CD4-positive, alpha-beta T cell (primary cell): Measurements from ENCODE around the gene SOX1. TPM values are rescaled to one million over a fixed set of nuclear protein-coding genes. Genes with fewer than 3 reads are reported as not detected.

Source experiments
- ATAC-seq: fragments of 200-7000 bp; cut with Tn5 transposase; one replicate; pipeline ENCODE4 v1.10.0; 2022; ENCODE audit warnings: mild to moderate bottlenecking; ENCODE audit not compliant: poor library complexity
- CTCF ChIA-PET: fragments of 350-600 bp; sonication (Branson Sonifier 250); formaldehyde crosslinking; loops from one replicate; lab custom pipeline; 2021; ENCODE audit warnings: antibody characterized with exemption, inconsistent platforms; lab: Charles Lee
- POLR2A ChIA-PET: fragments of 350-600 bp; sonication (Branson Sonifier 250); formaldehyde crosslinking; loops from one replicate; lab custom pipeline; 2021; ENCODE audit warnings: antibody characterized with exemption, inconsistent platforms; lab: Charles Lee
- DNase-seq, 14 experiments: peaks; one replicate each; pipeline ENCODE4 v3.0.0-alpha.2; 2013 to 2020; ENCODE audit warnings: mixed read lengths in 2 of 14
- H3K27ac ChIP-seq, 2 donors: one replicate each; pipeline versions ENCODE4 v1.5.1 to v1.7.0; 2013; ENCODE audit warnings: low read length in 2 of 2, low read depth in 1 of 2, mild to moderate bottlenecking in 1 of 2
- H3K27me3 ChIP-seq, 2 experiments: 1 replicate in 1 of 2; 2 replicates in 1 of 2; pipeline versions ENCODE4 v1.6.1 to v1.7.0; 2013; ENCODE audit warnings: low read length in 2 of 2, control low read depth in 1 of 2, mild to moderate bottlenecking in 1 of 2, moderate library complexity in 1 of 2; ENCODE audit not compliant: insufficient read depth in 2 of 2, control insufficient read depth in 1 of 2
- H3K36me3 ChIP-seq: one replicate; pipeline ENCODE4 v1.6.1; 2013; ENCODE audit warnings: low read length, control low read depth; ENCODE audit not compliant: insufficient read depth
- H3K4me1 ChIP-seq: one replicate; pipeline ENCODE4 v1.6.1; 2013; ENCODE audit warnings: low read length, control low read depth; ENCODE audit not compliant: insufficient read depth
- H3K4me3 ChIP-seq: one replicate; pipeline ENCODE4 v1.5.1; 2013; ENCODE audit warnings: mild to moderate bottlenecking, low read length, moderate library complexity
- H3K9me3 ChIP-seq, 2 experiments: 1 replicate in 1 of 2; 2 replicates in 1 of 2; pipeline versions ENCODE4 v1.6.1 to v1.7.0; 2013; ENCODE audit warnings: low read length in 2 of 2, mild to moderate bottlenecking in 2 of 2, control low read depth in 1 of 2, moderate library complexity in 1 of 2; ENCODE audit not compliant: control insufficient read depth in 1 of 2, insufficient read depth in 1 of 2
- H3K27ac Mint-ChIP-seq: one replicate; pipeline ENCODE4 v1.8.0; 2020; ENCODE audit warnings: mixed read lengths
- H3K27me3 Mint-ChIP-seq: one replicate; pipeline ENCODE4 v1.8.0; 2021; ENCODE audit warnings: mixed read lengths
- H3K36me3 Mint-ChIP-seq: one replicate; pipeline ENCODE4 v1.8.0; 2021; ENCODE audit warnings: low read depth, mixed read lengths
- H3K4me1 Mint-ChIP-seq: one replicate; pipeline ENCODE4 v1.8.0; 2021; ENCODE audit warnings: low read depth, mixed read lengths
- H3K4me3 Mint-ChIP-seq: one replicate; pipeline ENCODE4 v1.8.0; 2020; ENCODE audit warnings: mild to moderate bottlenecking, mixed read lengths
- H3K9me3 Mint-ChIP-seq: one replicate; pipeline ENCODE4 v1.8.0; 2020; ENCODE audit warnings: mixed read lengths
- CTCF ChIP-seq: fragments of 200-600 bp; IDR thresholded peaks from one replicate; pipeline ENCODE4 v1.8.0; 2022; ENCODE audit warnings: antibody characterized with exemption, mild to moderate bottlenecking
- intact Hi-C, 2 experiments: fragments of 100-400 bp; cut with DNase I in 1 of 2; cut with micrococcal nuclease in 1 of 2; formaldehyde crosslinking; loops; one replicate each; pipeline versions ENCODE4 v1.15.1 to v1.9.0; 2023 to 2025; cut with DNase I, micrococcal nuclease
- total RNA-seq, 174 experiments: library from RNA in 2 of 174; stranded (reverse) in 2 of 174; gene quantifications; one replicate each; pipeline ENCODE4 v1.2.3 and lab custom pipeline; 2021 to 2026

Gene SOX1
- total RNA-seq, 2 experiments from 2014 or later: not detected

- ChIA-PET POLR2A (no interaction called here), CTCF (no interaction called here)
- Mint-ChIP-seq H3K27ac (no peak overlapping the region), H3K27me3 (peaks cover 10% of the 10 kb centered on the region), H3K4me3 (no peak overlapping the region), H3K4me1 (no peaks in the 10 kb centered on the region), H3K36me3 (no peaks in the 10 kb centered on the region), H3K9me3 (no peaks in the 10 kb centered on the region)
- Histone ChIP-seq H3K27me3 (no peaks in the 10 kb centered on the region), H3K36me3 (no peaks in the 10 kb centered on the region), H3K9me3 (peaks cover 0 to 36% of the 10 kb centered on the region in 2 experiments), H3K4me3 (no peak overlapping the region), H3K27ac (no peak overlapping the region), H3K4me1 (no peaks in the 10 kb centered on the region)
- no peak for TF ChIP-seq CTCF
- ATAC-seq: no peak
- no peak for DNase-seq
- intact Hi-C loops: no loop called here
Observed at GRCh38 chr13:112034231-112034630, 32.7 kb upstream of the SOX1 start.

GRCh38 chr13:112034846-112035245, 32.1 kb upstream of the SOX1 start:
- Histone ChIP-seq H3K4me3 (no peak overlapping the region), H3K36me3 (no peaks in the 10 kb centered on the region), H3K4me1 (no peaks in the 10 kb centered on the region), H3K9me3 (peaks cover 0 to 39% of the 10 kb centered on the region in 2 experiments), H3K27me3 (no peaks in the 10 kb centered on the region), H3K27ac (no peak overlapping the region)
- TF ChIP-seq CTCF: no peak
- Mint-ChIP-seq H3K36me3 (no peaks in the 10 kb centered on the region), H3K27me3 (peaks cover 16% of the 10 kb centered on the region), H3K4me3 (no peak overlapping the region), H3K4me1 (no peaks in the 10 kb centered on the region), H3K9me3 (peaks cover 2% of the 10 kb centered on the region), H3K27ac (no peak overlapping the region)
- intact Hi-C loops: no loop called here
- ChIA-PET POLR2A (no interaction called here), CTCF (no interaction called here)
- ATAC-seq (no peak), DNase-seq (no peak)

- Histone ChIP-seq H3K27me3 (peaks cover 3 to 4% of the 10 kb centered on the region in 2 experiments), H3K27ac (no peak overlapping the region), H3K9me3 (peaks cover 5 to 19% of the 10 kb centered on the region in 2 experiments), H3K4me1 (no peaks in the 10 kb centered on the region), H3K36me3 (no peaks in the 10 kb centered on the region), H3K4me3 (no peak overlapping the region)
- Mint-ChIP-seq H3K27me3 (peaks cover 69% of the 10 kb centered on the region), H3K4me3 (no peak overlapping the region), H3K9me3 (peaks cover 13% of the 10 kb centered on the region), H3K36me3 (no peaks in the 10 kb centered on the region), H3K27ac (no peak overlapping the region), H3K4me1 (no peaks in the 10 kb centered on the region)
- ATAC-seq (no peak), DNase-seq (no peak)
- intact Hi-C loops: no loop called here
- CTCF ChIA-PET: no interaction called here
- TF ChIP-seq CTCF: no peak
- POLR2A ChIA-PET: no interaction called here
Observed at GRCh38 chr13:112042496-112042895, 24.5 kb upstream of the SOX1 start.
